ENCODE data around the gene NCOA1. TPM values are rescaled to one million over a fixed set of nuclear protein-coding genes. Genes with fewer than 3 reads are reported as not detected.

Gene NCOA1
- total and polyA plus RNA-seq, 2 experiments from 2014 or later, result 32.5 to 51.7 TPM

DNA sequence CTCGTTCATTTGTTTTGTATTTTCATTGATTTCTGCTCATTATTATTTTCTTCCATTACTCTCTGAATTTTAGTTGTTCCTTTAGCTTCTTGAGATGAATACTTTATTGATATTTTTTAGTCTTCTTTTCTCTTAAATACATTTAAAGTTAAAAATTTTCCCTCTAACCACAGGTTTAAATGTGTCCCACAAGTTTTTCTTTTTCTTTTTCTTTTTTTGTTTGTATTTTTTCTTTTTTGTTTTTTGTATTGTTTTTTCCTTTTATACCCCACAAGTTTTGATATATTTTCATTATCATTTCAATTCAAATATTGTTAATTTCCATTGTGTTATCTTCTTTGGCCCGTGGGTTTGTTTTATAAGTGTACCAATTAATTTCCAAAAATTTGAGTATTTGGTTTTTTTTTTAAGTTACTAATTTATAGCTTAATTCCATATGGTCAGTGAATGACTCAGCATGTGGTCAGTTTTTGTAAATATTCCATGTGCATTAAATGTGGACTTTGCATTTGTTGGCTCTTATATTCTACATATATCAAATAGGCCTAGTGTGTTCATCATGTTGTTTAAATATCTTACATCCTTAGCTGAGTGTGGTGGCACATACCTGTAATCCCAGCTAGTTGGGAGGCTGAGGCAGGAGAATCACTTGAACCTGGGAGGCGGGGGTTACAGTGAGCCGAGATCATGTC lies 318.4 kb downstream of the NCOA1 start:
- Histone ChIP-seq H3K27me3 (no peaks in the 10 kb centered on the region), H3K4me3 (no peak overlapping the region), H3K27ac (no peak overlapping the region), H3K4me2 (no peak overlapping the region), H3K9me2 (replicated peaks; ENCODE audit: insufficient read depth) (no peaks in the 10 kb centered on the region), H3K4me1 (ENCODE audit: insufficient read depth) (no peaks in the 10 kb centered on the region), H3K36me3 (replicated peaks; ENCODE audit: insufficient read depth, low read depth) (no peaks in the 10 kb centered on the region), H2AFZ (no peak overlapping the region), H4K20me1 (ENCODE audit: insufficient read depth, poor library complexity, severe bottlenecking) (no peaks in the 10 kb centered on the region), H3K79me2 (peaks cover 70% of the 10 kb centered on the region), H3K9me3 (ENCODE audit: low read depth) (no peaks in the 10 kb centered on the region)
- TF ChIP-seq EZH2phosphoT487 (IDR thresholded peaks at IDR 0.05; ENCODE audit: low read depth, severe bottlenecking, unreplicated experiment) (no peak), EZH2 (IDR thresholded peaks at IDR 0.05; ENCODE audit: borderline replicate concordance) (no peak)
- TF ChIP-seq, protein P1, sequence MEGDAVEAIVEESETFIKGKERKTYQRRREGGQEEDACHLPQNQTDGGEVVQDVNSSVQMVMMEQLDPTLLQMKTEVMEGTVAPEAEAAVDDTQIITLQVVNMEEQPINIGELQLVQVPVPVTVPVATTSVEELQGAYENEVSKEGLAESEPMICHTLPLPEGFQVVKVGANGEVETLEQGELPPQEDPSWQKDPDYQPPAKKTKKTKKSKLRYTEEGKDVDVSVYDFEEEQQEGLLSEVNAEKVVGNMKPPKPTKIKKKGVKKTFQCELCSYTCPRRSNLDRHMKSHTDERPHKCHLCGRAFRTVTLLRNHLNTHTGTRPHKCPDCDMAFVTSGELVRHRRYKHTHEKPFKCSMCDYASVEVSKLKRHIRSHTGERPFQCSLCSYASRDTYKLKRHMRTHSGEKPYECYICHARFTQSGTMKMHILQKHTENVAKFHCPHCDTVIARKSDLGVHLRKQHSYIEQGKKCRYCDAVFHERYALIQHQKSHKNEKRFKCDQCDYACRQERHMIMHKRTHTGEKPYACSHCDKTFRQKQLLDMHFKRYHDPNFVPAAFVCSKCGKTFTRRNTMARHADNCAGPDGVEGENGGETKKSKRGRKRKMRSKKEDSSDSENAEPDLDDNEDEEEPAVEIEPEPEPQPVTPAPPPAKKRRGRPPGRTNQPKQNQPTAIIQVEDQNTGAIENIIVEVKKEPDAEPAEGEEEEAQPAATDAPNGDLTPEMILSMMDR (IDR thresholded peaks at IDR 0.05; ENCODE audit: poor library complexity), result no peak
- DNase-seq (ENCODE audit: low spot score), result no peak
- WGBS (ENCODE audit: low lambda C conversion rate, missing lambda C conversion rate), result 97% methylated on average over 4 of the region's 4 CpGs

DNA sequence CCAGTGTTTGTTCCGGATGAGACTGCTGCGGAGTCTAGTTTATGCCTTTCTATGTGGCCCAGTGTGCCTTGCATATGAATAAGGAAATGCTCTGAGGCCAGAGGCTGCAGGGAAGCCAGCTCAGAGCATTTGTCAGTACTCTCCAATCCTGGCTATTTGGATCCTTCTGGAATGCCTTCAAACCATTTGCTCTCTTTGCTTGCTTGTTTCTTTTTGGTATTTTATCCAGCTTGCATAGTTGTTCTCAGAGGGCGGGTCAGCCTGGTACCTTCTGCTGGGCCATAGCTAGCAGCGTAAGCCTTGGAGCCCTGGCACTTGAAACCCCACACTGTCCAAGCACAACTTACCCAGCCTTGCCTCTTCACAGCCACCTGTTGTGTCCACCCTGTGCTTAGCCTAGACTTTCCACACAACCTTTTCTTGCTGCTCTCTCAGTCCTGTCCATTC lies 322.7 kb downstream of the NCOA1 start:
- WGBS (ENCODE audit: low lambda C conversion rate, missing lambda C conversion rate), result 99% methylated on average over 4 of the region's 4 CpGs
- H2AFZ ChIP-seq, result no peak overlapping the region
- no peak overlapping the region for H3K4me3 ChIP-seq
- H3K36me3 ChIP-seq (replicated peaks; ENCODE audit: insufficient read depth, low read depth), result no peaks in the 10 kb centered on the region
- no peak overlapping the region for H3K27ac ChIP-seq
- no peaks in the 10 kb centered on the region for H4K20me1 ChIP-seq (ENCODE audit: insufficient read depth, poor library complexity, severe bottlenecking)
- H3K4me1 ChIP-seq (ENCODE audit: insufficient read depth), result no peaks in the 10 kb centered on the region
- no peaks in the 10 kb centered on the region for H3K9me3 ChIP-seq (ENCODE audit: low read depth)
- H3K79me2 ChIP-seq, result peaks cover 49% of the 10 kb centered on the region
- no peaks in the 10 kb centered on the region for H3K27me3 ChIP-seq
- no peaks in the 10 kb centered on the region for H3K9me2 ChIP-seq (replicated peaks; ENCODE audit: insufficient read depth)
- TF ChIP-seq, protein P1 (IDR thresholded peaks at IDR 0.05; ENCODE audit: poor library complexity), result no peak
- TF ChIP-seq EZH2 (IDR thresholded peaks at IDR 0.05; ENCODE audit: borderline replicate concordance) (no peak), EZH2phosphoT487 (IDR thresholded peaks at IDR 0.05; ENCODE audit: low read depth, severe bottlenecking, unreplicated experiment) (no peak)
- H3K4me2 ChIP-seq, result no peak overlapping the region
- no peak for DNase-seq (ENCODE audit: low spot score)

DNA sequence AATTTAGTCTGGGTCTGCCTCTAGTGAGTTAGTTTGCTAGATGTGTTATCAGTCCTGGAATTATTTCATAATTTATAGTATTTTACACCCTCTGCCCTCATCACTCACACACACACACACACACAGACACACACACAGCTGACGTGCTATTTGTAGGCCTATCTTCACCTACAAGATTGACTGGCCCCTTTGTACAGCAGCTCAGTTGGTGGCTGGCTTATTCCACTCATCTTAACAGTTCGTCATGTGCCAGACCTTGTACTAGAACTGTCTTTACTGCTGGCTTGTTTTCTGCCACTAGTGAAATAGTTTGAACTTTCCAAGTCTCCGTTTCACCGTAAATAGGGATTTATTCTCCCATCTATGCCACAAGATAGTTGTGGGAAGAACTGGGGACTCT lies 323.5 kb downstream of the NCOA1 start:
- WGBS (ENCODE audit: low lambda C conversion rate, missing lambda C conversion rate), result 72% methylated on average over 4 of the region's 4 CpGs
- Histone ChIP-seq H4K20me1 (ENCODE audit: insufficient read depth, poor library complexity, severe bottlenecking) (no peaks in the 10 kb centered on the region), H2AFZ (no peak overlapping the region), H3K9me3 (ENCODE audit: low read depth) (no peaks in the 10 kb centered on the region), H3K4me3 (no peak overlapping the region), H3K4me2 (no peak overlapping the region), H3K36me3 (replicated peaks; ENCODE audit: insufficient read depth, low read depth) (no peaks in the 10 kb centered on the region), H3K9me2 (replicated peaks; ENCODE audit: insufficient read depth) (no peaks in the 10 kb centered on the region), H3K4me1 (ENCODE audit: insufficient read depth) (no peaks in the 10 kb centered on the region), H3K27ac (no peak overlapping the region), H3K79me2 (peaks cover 41% of the 10 kb centered on the region), H3K27me3 (no peaks in the 10 kb centered on the region)
- no peak for DNase-seq (ENCODE audit: low spot score)
- TF ChIP-seq EZH2phosphoT487 (IDR thresholded peaks at IDR 0.05; ENCODE audit: low read depth, severe bottlenecking, unreplicated experiment) (no peak), EZH2 (IDR thresholded peaks at IDR 0.05; ENCODE audit: borderline replicate concordance) (no peak)
- TF ChIP-seq, protein P1 (IDR thresholded peaks at IDR 0.05; ENCODE audit: poor library complexity), result no peak
